HG03095 (cell line): ENCODE results near the gene TBC1D10B.

Experiments used
- ATAC-seq: cut with Tn5 transposase; IDR thresholded peaks from one replicate; pipeline ENCODE4 v1.9.1; 2021; ENCODE audit warnings: moderate library complexity; ENCODE audit not compliant: unreplicated experiment

The TBC1D10B gene, protein sequence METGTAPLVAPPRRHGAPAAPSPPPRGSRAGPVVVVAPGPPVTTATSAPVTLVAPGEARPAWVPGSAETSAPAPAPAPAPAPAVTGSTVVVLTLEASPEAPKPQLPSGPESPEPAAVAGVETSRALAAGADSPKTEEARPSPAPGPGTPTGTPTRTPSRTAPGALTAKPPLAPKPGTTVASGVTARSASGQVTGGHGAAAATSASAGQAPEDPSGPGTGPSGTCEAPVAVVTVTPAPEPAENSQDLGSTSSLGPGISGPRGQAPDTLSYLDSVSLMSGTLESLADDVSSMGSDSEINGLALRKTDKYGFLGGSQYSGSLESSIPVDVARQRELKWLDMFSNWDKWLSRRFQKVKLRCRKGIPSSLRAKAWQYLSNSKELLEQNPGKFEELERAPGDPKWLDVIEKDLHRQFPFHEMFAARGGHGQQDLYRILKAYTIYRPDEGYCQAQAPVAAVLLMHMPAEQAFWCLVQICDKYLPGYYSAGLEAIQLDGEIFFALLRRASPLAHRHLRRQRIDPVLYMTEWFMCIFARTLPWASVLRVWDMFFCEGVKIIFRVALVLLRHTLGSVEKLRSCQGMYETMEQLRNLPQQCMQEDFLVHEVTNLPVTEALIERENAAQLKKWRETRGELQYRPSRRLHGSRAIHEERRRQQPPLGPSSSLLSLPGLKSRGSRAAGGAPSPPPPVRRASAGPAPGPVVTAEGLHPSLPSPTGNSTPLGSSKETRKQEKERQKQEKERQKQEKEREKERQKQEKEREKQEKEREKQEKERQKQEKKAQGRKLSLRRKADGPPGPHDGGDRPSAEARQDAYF

DNA sequence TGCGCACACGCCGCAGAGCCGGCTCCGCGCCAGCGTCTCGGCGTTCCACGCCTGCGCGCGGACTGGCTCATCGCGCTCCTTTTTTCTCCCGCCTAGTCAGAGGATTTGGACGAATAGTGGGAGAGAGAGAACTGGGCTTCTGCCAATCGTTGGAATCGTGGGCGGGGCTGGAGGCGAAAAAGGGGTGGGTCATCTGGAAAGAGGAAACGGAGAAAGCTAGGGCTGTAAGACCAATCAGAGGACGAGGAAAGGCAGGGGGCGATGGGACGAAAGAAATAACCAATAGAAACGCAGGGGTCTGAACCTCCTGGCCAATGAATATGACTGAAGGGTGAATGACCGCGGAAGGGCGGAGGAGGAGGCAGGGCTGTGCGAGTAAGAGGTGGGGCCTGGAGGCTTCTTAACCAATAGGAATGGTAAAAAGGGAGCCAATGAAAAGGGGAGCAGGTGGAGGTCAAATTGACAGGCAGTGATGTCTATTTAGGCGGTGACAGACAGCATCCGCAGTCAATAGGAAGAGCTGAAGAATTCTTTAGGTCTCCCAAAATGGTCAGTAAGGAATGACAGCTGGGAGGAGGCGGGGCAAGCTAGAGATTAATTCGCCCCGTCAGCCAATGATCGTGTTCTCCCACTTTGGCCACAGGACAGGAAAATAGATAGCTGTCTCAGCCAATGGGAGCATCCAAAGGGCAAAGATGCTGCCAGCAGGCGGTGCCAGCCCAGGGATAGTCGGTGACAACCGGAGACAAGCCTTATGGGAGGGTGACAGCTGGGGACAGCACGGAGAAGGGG lies at the start of gene TBC1D10B:
Gene TBC1D10B (minus strand): TSS at position 39 of the 792 bp plus-strand sequence. CDS start 311 bp downstream, outside the sequence.
- peak; percentile 72 for ATAC-seq

DNA sequence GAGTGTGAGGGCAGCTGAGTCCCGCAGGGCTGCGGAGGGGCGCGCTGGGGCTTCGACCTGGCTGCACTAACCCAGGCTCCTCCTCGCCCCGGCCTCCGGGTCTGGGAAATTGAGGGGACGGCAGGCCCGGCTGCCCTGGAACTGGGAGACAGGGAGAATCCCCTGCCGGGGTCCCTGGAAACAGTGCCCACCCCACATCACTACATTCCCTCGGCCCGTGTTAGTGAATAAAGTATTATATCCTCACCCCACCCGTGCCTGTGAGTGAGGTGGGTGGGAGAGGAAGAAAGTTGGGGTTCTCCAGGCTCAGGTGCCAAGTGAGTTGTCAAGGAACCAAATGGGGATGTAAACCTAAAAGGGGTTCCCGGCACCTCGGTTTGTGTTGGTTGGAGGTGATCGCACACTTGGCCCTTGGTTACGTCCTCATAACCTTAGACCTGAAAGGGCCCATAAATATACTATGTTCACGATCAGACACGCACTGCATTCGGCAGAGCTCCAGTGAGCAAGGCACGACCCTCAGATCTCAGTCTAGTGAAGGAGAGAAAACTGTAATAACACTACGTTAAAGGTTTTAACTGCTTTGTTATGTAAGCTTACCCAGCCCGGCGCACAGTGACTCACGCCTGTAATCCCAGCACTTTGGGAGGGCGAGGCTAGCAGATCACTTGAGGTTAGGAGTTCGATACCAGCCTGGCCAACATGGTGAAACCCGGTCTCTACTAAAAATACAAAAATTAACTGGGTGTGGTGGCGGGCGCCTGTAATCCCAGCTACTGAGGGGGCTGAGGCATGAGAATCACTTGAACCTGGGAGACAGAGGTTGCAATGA lies 48.3 kb upstream of the TBC1D10B start:
- no peak for ATAC-seq

DNA sequence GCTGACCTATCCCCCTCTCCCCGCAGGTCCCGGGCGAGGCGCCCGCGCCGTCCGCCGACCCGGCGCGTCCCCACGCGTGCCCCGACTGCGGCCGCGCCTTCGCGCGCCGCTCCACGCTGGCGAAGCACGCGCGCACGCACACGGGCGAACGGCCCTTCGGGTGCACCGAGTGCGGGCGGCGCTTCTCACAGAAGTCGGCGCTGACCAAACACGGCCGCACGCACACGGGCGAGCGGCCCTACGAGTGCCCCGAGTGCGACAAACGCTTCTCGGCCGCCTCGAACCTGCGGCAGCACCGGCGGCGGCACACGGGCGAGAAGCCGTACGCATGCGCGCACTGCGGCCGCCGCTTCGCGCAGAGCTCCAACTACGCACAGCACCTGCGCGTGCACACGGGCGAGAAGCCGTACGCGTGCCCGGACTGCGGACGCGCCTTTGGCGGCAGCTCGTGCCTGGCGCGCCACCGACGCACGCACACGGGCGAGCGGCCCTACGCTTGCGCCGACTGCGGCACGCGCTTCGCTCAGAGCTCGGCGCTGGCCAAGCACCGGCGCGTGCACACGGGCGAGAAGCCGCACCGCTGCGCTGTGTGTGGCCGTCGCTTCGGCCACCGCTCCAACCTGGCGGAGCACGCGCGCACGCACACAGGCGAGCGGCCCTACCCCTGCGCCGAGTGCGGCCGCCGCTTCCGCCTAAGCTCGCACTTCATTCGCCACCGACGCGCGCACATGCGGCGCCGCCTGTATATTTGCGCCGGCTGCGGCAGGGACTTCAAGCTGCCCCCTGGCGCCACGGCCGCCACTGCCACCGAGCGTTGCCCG lies 47.4 kb upstream of the TBC1D10B start:
- peak; percentile 79 for ATAC-seq

DNA sequence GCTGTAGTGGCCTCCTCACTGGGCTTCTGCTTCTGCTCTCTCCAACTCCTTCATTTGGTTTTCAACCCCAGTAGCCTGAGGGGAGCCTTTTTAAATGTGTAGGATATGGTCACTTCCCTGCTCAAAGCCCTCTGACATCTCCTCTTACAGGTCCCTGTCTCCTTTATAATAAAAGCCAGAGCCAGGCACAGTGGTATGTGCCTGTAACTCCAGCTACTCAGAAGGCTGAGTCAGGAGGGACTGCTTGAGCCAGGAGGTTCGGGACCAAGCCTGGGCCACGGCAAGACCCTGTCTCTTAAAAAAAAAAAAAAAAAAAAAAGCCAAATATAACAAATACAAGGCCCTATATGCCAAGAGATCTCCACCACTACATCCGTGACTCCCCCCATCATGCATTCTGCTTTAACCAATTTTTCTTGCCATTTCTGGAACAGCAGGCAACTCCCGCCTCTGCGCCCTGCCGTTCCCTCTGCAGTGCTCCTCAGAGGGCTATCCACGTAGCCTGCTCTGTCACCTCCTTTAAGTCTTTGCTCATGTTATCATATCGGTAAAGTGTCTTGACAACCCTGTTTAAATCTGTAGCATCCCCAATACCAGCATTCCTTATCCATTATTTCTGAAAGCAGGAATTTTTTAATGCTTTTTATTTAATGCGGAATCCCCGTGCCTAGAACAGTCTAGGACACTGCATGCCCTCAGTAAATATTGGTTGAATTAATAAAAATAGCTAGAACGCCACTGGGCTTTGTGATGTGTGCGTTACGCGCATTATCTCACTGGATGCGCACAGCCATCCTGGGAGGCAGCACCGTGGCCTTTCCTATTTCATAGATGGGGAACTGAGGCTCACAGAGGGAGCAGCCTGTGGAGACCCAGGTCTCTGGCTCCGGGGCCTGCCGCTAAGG lies 46.6 kb upstream of the TBC1D10B start:
- ATAC-seq = no peak

DNA sequence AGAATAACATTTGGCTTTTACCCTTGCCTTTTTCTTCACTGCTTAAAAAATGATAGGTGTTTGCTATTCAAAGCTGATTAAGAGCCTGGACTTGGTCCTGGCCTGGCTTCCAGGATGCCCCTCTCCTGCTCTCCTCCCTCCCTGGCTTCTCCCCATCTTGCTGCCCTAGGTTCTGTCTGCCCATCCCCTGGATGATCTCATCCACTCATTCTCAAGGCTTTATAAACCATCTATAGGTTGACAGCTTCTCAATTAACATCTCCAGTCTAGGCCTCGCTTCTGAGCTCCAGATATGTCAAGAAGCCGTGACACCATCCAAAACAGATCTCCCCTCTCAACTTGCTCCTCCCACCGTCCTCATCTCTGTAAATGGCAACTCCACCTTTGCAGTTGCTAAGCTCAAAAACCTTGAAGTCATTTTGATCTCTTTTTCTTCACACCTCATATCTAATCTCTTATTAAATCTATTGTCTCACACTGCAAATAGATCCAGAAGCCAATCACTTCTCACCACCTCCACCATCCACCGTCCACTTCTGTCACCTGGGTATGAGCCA lies 45.8 kb upstream of the TBC1D10B start:
- no peak for ATAC-seq

DNA sequence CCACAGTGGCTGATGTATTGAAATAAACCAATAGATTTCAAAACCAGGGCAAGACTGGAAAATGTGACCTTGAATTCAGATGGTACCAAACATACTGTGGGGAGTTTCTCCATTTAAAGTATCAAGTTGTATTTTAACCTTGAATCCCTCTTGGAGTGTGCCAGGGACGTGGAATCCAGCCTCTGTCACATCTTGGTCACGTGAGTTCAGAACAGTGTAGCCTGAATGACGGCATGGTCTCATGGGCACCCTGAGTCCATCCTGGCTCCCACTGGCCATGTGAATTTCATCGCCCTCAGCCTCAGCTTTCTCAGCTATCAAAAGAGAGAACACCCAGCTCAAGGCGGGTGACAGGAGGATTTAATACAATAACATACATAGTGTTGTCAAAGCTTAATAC lies 43.9 kb upstream of the TBC1D10B start:
- ATAC-seq = no peak

DNA sequence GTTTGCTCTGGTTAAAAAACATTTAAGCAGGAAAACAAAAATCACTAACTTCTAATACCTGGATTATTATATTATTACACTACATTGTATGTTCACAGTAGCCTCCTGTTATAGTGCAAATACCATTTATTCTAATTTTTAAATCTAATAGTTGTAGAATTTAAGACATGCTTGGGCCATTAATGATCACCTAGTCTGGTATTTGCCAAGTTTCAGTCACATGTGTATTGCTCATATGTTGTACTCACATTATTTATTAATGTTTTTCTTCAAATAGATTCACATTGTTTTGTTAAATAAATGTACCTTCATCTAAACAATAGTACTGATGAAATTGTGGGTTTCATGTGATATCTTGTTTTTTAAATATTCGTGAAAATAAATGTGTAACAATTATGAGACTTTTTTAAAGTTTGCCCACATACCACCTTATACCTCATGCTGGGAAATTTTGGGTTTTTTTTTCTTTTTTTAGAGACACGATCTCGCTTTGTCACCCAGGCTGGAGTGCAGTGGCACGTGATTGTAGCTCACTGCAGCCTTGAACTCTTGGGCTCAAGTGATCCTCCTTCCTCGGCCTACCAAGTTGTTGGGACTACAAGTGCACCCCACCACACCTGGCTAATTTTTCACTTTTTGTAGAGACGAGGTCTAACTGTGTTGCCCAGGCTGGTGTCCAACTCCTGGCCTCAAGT lies 43.0 kb upstream of the TBC1D10B start:
- ATAC-seq = no peak

DNA sequence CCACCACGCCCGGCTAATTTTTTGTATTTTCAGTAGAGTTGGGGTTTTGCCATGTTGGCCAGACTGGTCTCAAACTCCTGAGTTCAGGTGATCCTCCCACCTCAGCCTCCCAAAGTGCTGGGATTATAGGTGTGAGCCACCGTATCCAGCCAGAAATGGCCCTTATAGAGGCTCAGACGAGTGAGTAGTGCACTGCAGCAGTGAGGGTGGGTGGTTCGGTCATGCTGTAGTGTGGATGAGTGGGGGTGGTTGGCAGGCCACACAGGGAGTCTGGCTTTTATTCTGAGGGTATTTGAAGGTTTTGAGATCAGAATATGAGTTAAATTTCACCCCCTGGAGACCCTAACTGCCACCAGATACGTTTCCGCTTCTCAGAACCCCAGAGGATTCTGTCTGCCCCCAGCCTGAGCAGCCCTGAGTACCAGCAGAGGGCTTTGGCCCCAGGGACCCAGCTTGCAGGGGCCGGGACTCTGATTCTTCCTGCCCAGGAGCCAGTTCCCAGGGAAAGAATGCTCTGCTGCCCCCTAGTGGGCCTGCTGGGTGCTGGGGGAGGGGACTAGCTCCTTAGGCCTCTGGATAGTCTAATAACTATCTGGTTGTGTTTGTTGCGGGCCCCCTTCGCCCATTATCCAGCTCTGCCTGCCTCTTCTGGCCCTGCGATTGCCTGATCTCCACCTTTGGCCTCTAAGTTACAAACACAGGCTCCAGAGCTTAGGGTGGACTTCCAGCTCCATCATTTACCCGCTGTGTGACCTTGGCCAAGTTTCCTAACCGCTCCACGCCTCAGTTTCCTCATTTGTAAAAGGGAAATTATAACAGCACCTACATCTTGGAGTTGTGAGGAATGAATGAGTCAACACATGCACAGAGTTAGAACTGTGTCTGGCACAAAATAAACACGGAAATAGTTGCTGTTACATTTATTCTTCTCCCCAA lies 39.1 kb upstream of the TBC1D10B start:
- ATAC-seq = no peak

DNA sequence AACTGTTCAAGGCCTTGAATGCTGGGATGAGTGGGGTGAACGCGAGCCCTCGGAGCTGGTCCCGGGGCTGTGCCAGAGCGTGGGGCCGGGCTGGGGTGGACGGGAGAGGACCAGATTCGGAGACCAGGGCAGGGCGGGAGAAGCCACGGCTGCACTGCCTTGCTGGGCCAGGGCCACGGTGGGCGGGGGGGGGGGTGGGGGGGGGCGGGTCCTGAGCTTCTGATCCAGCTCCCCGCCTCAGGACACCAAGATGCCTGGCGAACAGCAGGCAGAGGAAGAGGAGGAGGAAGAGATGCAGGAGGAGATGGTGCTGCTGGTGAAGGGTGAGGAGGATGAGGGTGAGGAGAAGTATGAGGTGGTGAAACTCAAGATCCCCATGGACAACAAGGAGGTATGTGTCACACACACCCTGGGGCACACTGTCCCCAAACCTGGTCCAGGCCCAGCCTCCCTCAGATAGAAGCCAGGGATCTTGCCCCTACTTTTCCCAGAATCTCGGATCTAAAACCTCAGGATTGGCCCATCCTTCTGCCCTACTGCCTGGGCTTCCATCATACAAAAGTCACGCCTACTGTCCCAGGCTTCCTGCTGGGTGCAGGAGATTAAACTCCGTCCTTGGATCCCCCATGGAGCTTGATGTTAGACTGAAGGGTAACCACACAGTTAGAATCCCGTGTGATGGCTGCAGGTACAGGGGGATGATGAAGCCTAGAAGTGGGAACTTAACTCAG lies 37.7 kb upstream of the TBC1D10B start:
- no peak for ATAC-seq

DNA sequence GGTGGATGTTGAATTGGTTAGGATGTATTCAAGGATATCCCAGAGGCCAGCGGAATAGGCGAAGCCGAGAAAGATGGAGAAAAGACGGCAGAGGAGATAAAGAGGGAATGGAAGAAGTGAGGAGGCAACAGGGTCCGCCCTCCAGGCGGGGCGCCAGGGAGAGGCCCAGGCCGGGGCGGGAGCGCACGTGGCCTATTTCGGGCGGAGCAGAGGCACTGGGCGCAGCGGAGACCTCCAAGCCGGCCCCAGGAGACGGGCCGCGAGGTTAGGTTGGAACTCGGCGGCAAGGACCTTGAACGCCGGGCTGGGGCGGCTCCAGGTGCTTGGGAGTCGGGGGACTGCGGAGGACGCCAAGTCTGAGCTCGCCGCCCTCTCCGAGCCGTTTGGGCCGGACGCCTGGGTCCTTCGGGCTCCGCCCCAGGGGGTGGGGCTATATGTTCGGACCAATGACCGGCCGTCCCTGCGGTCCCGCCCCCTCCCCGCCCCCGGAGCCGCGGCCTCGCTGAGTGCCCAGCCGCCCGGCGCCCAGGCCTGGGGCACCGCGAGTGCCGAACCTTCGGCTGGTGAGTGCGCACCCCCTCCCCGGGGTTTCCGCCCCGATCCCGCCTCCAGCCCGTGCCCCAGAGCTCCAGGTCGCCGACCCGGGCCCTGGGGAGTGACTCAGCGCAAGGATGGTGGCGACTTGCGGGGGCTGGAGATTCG lies 37.0 kb upstream of the TBC1D10B start, which contains the start of gene ZNF771:
Gene ZNF771 (plus strand): TSS at position 505 of the 702 bp plus-strand sequence. CDS start 448 bp downstream, outside the sequence.
- peak; percentile 69 for ATAC-seq

DNA sequence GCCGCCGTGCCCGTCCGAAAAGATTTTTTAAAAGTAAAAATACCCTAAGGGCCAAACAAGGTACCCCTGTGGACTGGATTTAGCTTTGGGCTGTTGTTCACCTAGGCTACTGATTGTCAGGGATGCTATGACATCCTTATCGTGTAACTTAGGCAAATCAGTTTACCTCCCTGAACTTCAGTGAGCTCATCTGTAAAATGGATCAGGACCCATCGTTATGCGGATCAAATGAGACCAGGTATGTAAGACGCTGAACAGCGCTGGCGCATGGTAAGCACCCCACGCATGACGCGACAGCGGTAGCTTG lies 36.5 kb upstream of the TBC1D10B start:
- peak; percentile 8 for ATAC-seq

DNA sequence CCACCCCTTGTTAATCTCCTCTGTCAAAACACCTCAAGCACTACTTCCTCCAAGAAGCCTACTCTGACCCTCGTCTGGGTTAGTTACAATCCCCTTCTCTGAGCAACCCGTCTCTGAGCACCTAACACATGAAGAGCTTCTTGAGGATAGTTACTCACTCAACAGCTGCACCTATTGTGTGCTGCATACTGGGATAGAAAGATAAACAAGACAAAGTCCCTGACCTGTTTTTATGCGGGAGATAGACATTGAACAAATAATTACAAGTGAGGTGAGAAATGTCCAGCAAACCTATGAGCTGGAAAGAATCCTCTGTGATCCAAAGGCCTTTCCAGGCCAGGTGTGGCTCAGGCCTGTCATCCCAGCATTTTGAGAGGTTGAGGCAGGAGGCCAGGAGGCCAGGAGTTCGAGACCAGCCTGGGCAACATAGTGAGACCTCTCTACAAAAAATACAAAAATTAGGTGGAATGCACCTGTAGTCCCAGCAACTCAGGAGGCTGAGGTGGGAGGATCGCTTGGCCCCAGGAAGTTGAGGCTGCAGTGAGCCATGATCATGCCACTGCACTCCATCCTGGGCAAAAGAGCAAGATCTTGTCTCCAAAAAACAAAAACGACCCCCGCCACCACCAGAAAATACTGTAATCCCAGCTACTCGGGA lies 31.6 kb upstream of the TBC1D10B start:
- no peak for ATAC-seq

DNA sequence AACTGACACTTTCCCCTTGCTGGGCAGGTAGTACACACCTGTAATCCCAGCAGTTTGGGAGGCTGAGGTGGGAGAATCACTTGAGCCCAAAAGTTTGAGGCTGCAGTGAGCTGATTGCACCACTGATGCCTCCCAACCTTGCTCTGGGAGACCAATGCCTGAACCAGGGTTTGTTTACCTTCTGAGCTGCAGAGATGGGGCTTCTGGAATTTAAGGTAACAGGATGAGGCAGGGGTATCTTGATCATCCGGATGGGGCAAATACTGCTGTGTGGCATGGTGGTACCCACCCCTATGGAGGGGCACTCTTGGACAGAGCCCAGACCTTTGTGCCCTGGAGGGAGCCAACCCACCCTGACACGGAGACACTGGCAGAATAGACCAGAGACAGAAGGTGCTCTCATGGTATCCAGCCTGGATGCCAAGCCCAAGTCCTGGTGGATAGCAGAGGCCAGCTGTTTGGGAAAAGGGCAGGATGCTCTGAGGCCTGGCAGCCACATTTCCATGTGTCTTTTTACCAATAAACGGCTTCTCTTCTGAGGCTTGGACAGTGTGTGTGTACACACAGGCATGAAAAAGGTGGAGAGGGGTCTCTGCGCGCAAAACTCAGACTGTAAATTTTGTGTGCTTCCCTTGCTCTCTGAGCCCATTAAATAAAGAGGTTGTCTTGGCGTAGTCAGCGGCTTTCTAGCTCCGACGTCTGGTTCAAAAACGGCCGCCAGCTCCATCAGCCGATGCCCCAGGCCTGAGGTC lies 29.3 kb upstream of the TBC1D10B start:
- ATAC-seq = no peak
